Astrocyte of the cerebellum (primary cell): ENCODE data around the gene TIMM21.

Source experiments
- DNase-seq: peaks from one replicate; pipeline ENCODE4 v3.0.0-alpha.2; 2011; ENCODE audit warnings: low read depth
- H3K4me3 ChIP-seq: 2 replicates; pipeline ENCODE4 v1.5.1; 2011; ENCODE audit warnings: mild to moderate bottlenecking, low read depth, low read length, moderate library complexity
- CTCF ChIP-seq: IDR thresholded peaks from 2 replicates; pipeline ENCODE4 v1.5.1; 2012; ENCODE audit warnings: low read length, low read depth, moderate library complexity, mild to moderate bottlenecking; ENCODE audit errors: missing control alignments
- in situ Hi-C: cut with HindIII; loops from 2 replicates; pipeline ENCODE4 v1.10.0; 2017; ENCODE audit warnings: low sequenced_read_pairs

The TIMM21 gene

GRCh38 chr18:74179623-74180199, 31.4 kb downstream of the TIMM21 start:
- TF ChIP-seq CTCF: no peak
- no peak overlapping the region for H3K4me3 ChIP-seq
- in situ Hi-C loops: loop anchor here (25.0 kb wide), 2 partner anchors 158 to 283 kb away; partner anchors contain the start of gene DIPK1C
- no peak for DNase-seq

GRCh38 chr18:74182335-74182734, 34.0 kb downstream of the TIMM21 start:
- DNase-seq: no peak
- H3K4me3 ChIP-seq: no peak overlapping the region
- TF ChIP-seq CTCF: no peak
- in situ Hi-C loops: loop anchor here (25.0 kb wide), 2 partner anchors 155 to 280 kb away; partner anchors contain the start of gene DIPK1C

GRCh38 chr18:74183130-74183529, 34.8 kb downstream of the TIMM21 start:
- in situ Hi-C loops: loop anchor here (25.0 kb wide), 2 partner anchors 154 to 279 kb away; partner anchors contain the start of gene DIPK1C
- H3K4me3 ChIP-seq: no peak overlapping the region
- DNase-seq: no peak
- no peak for TF ChIP-seq CTCF

DNA sequence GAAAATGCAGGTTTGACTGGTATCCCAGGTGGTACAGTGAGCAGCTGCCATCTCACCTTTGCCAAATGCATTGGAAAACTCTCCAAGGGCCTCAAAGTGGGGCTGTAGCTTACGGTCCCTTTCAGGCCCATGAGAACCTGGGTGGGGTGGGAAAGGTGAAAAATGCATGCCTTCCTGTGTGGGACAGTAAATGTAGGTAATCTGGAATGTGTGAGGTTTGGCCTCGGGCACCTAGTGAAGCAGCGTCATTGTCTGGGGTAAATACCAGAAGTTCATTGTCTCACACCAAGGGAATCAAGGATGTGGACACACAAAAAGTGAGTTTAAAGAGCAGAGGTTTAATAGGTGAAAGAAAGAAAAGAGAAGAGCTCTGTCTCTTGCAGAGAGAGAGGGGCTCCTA, 36.6 kb downstream of the TIMM21 start:
- in situ Hi-C loops: loop anchor here (25.0 kb wide), 2 partner anchors 152 to 277 kb away; partner anchors contain the start of gene DIPK1C
- H3K4me3 ChIP-seq: no peak overlapping the region
- no peak for DNase-seq
- no peak for TF ChIP-seq CTCF

DNA sequence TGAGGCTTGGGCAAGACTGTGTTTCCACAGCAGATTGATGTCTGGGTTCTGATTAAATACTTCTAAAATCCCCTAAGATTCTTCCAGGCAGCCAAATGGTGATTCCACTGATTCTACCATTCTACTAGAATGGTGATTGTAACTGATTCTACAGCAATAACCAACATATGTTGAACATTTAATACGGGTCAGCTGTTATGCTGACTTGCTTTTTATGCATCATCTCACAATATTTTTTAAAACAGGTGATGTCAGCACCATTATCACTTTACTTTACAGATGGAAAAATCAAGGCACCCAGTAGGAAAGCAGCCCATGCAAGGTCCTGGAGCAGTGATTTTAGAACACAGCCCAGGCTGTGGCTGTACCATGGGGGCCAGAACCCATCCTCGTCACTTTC, 37.5 kb downstream of the TIMM21 start:
- DNase-seq: no peak
- in situ Hi-C loops: loop anchor here (25.0 kb wide), 2 partner anchors 151 to 276 kb away; partner anchors contain the start of gene DIPK1C
- H3K4me3 ChIP-seq: no peak overlapping the region
- TF ChIP-seq CTCF: no peak

DNA sequence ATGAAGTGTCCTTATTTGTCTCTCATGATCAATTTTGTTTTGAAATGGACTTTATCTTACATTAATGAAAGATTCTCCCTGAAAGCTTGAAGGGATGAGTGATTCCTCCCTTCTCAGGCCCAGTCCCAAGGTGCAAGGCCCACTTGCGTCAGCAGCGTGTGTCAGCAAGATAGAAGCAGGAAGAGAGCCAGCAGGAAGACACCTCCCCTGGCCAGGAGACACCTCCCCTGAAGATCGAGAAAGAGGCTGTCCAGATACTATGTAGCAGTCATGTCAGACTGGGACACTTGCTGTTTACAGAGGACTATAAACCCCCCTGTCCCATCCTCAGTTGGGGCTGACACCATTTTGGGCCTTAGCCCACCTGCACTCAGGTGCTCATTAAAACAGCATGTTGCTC, 38.3 kb downstream of the TIMM21 start:
- in situ Hi-C loops: loop anchor here (25.0 kb wide), 2 partner anchors 151 to 276 kb away; partner anchors contain the start of gene DIPK1C

More for the DNA sequence above, 38.3 kb downstream of the TIMM21 start:
- no peak for TF ChIP-seq CTCF
- H3K4me3 ChIP-seq: no peak overlapping the region
- no peak for DNase-seq
